ENCODE results near the gene IGFBPL1. TPM values are rescaled to one million over a fixed set of nuclear protein-coding genes. Genes with fewer than 3 reads are reported as not detected.
A peak's percentile ranks its signal among the peaks of the same experiment; 100 is the strongest.

Gene IGFBPL1
- total RNA-seq, 1 experiment from 2014 or later: 0.58 TPM

- DNase-seq (ENCODE audit: low spot score): peak; percentile 38
Observed at GRCh38 chr9:38432922-38433510, 8.8 kb upstream of the IGFBPL1 start.

- no peak for DNase-seq (ENCODE audit: low spot score)
Observed at GRCh38 chr9:38431116-38431515, 6.9 kb upstream of the IGFBPL1 start.

GRCh38 chr9:38428062-38428461 is 3.8 kb upstream of the IGFBPL1 start:
- no peak for DNase-seq (ENCODE audit: low spot score)

- no peak for DNase-seq (ENCODE audit: low spot score)
Observed at GRCh38 chr9:38424918-38425317, 664 bp upstream of the IGFBPL1 start.

GRCh38 chr9:38423273-38423972 is 831 bp downstream of the IGFBPL1 start:
- no peak for DNase-seq (ENCODE audit: low spot score)

- no peak for DNase-seq (ENCODE audit: low spot score)
Observed at GRCh38 chr9:38422555-38423260, 1.5 kb downstream of the IGFBPL1 start.

GRCh38 chr9:38421498-38422211 is 2.6 kb downstream of the IGFBPL1 start:
- no peak for DNase-seq (ENCODE audit: low spot score)

GRCh38 chr9:38419181-38419580 is 5.1 kb downstream of the IGFBPL1 start:
- no peak for DNase-seq (ENCODE audit: low spot score)

GRCh38 chr9:38418366-38418765 is 5.9 kb downstream of the IGFBPL1 start:
- no peak for DNase-seq (ENCODE audit: low spot score)

- DNase-seq (ENCODE audit: low spot score): peak; percentile 41
Observed at GRCh38 chr9:38417003-38417945, 7.0 kb downstream of the IGFBPL1 start.

GRCh38 chr9:38416461-38416860 is 7.8 kb downstream of the IGFBPL1 start:
- DNase-seq (ENCODE audit: low spot score): no peak

GRCh38 chr9:38415856-38416255 is 8.4 kb downstream of the IGFBPL1 start:
- DNase-seq (ENCODE audit: low spot score): no peak

GRCh38 chr9:38414040-38414723 is 10.1 kb downstream of the IGFBPL1 start:
- no peak for DNase-seq (ENCODE audit: low spot score)

GRCh38 chr9:38413283-38413682 is 11.0 kb downstream of the IGFBPL1 start:
- no peak for DNase-seq (ENCODE audit: low spot score)

- DNase-seq (ENCODE audit: low spot score): no peak
Observed at GRCh38 chr9:38412751-38413150, 11.5 kb downstream of the IGFBPL1 start.

GRCh38 chr9:38408719-38409118 is 15.5 kb downstream of the IGFBPL1 start:
- no peak for DNase-seq (ENCODE audit: low spot score)

GRCh38 chr9:38406476-38407186 is 17.6 kb downstream of the IGFBPL1 start:
- DNase-seq (ENCODE audit: low spot score): no peak

GRCh38 chr9:38405785-38406184 is 18.5 kb downstream of the IGFBPL1 start:
- no peak for DNase-seq (ENCODE audit: low spot score)

- no peak for DNase-seq (ENCODE audit: low spot score)
Observed at GRCh38 chr9:38404314-38404713, 19.9 kb downstream of the IGFBPL1 start.

GRCh38 chr9:38401994-38402393 is 22.3 kb downstream of the IGFBPL1 start:
- no peak for DNase-seq (ENCODE audit: low spot score)

Measured in H4 (cell line).